OCI-LY7 (cell line): ENCODE data around the gene MTHFD1L. TPM values are rescaled to one million over a fixed set of nuclear protein-coding genes. Genes with fewer than 3 reads are reported as not detected.
"Not testable (repeated sequence)": the region's sequence is repeated elsewhere in the genome, so short reads cannot be mapped to it uniquely, and the experiment has no call there.

ENCODE experiments used
- BruUV-seq: library from RNA; stranded (reverse); fragments of 400-500 nt; replicated peaks from 2 replicates; lab custom pipeline; 2021; lab: Mats Ljungman, UMichigan
- CTCF ChIA-PET: fragments of 300-600 bp; sonication (Branson Sonifier 250); formaldehyde crosslinking; loops from one replicate; lab custom pipeline; 2022; ENCODE audit warnings: antibody characterized with exemption; ENCODE audit not compliant: unreplicated experiment; lab: Charles Lee
- POLR2A ChIA-PET: fragments of 300-600 bp; sonication (Branson Sonifier 250); formaldehyde crosslinking; loops from one replicate; lab custom pipeline; 2022; ENCODE audit warnings: antibody characterized with exemption; lab: Charles Lee
- DNase-seq: peaks from one replicate; pipeline ENCODE4 v3.0.0-alpha.2; 2015; ENCODE audit warnings: low spot score
- H2AFZ ChIP-seq: fragments of 200-600 bp; sonication (generic), shearing (Covaris generic); 2 replicates; pipeline ENCODE4 v1.6.1; 2014; ENCODE audit warnings: mild to moderate bottlenecking, antibody characterized with exemption, low read length, moderate library complexity
- H3K27ac ChIP-seq: fragments of 200-600 bp; sonication (generic); 2 replicates; pipeline ENCODE4 v1.5.1; 2014; ENCODE audit warnings: mixed run types, low read depth, mild to moderate bottlenecking, moderate library complexity, low read length, inconsistent platforms; ENCODE audit not compliant: poor library complexity, severe bottlenecking
- H3K36me3 ChIP-seq: fragments of 200-600 bp; sonication (generic); 2 replicates; pipeline ENCODE4 v1.6.1; 2014; ENCODE audit warnings: mild to moderate bottlenecking, antibody characterized with exemption, low read length, moderate library complexity, mixed read lengths; ENCODE audit not compliant: insufficient read depth
- H3K4me1 ChIP-seq: fragments of 200-600 bp; sonication (generic); 2 replicates; pipeline ENCODE4 v1.5.1; 2014; ENCODE audit warnings: mild to moderate bottlenecking, low read length; ENCODE audit not compliant: insufficient read depth, poor library complexity, severe bottlenecking
- H3K4me2 ChIP-seq: fragments of 200-600 bp; sonication (generic); 2 replicates; pipeline ENCODE4 v1.6.1; 2014; ENCODE audit warnings: mild to moderate bottlenecking, low read length
- H3K4me3 ChIP-seq: fragments of 200-600 bp; sonication (generic); 2 replicates; pipeline ENCODE4 v1.5.1; 2014; ENCODE audit warnings: mild to moderate bottlenecking, low read depth, low read length; ENCODE audit not compliant: poor library complexity, severe bottlenecking
- H3K79me2 ChIP-seq: fragments of 200-600 bp; sonication (generic); 2 replicates; pipeline ENCODE4 v1.6.1; 2016; ENCODE audit warnings: low read depth, mild to moderate bottlenecking, low read length, moderate library complexity, mixed read lengths; ENCODE audit not compliant: insufficient read depth
- H3K9me2 ChIP-seq: fragments of 200-600 bp; sonication (generic); 2 replicates; pipeline ENCODE4 v1.6.1; 2016; ENCODE audit warnings: mild to moderate bottlenecking, low read length, mixed read lengths; ENCODE audit not compliant: insufficient read depth
- H3K9me3 ChIP-seq: fragments of 200-600 bp; sonication (generic); 2 replicates; pipeline ENCODE4 v1.6.1; 2014; ENCODE audit warnings: mild to moderate bottlenecking, mixed run types, low read length, mixed read lengths
- H4K20me1 ChIP-seq: fragments of 200-600 bp; sonication (generic); 2 replicates; pipeline ENCODE4 v1.6.1; 2014; ENCODE audit warnings: mild to moderate bottlenecking, antibody characterized with exemption, low read length, moderate library complexity, mixed read lengths; ENCODE audit not compliant: insufficient read depth
- EZH2phosphoT487 ChIP-seq: fragments of 200-600 bp; sonication (generic); IDR thresholded peaks from 2 replicates; pipeline ENCODE4 v1.6.1; 2018; ENCODE audit warnings: low read depth, borderline replicate concordance, mild to moderate bottlenecking, mixed run types, antibody characterized with exemption, low read length, moderate library complexity, mixed read lengths
- intact Hi-C: fragments of 100-400 bp; cut with micrococcal nuclease; formaldehyde crosslinking; loops from one replicate; pipeline ENCODE4 v1.10.0; 2022; ENCODE audit not compliant: unreplicated experiment
- total RNA-seq, 2 experiments: library from RNA; depleted of rRNA in 1 of 2; stranded (reverse); fragments of >200 nt in 1 of 2; shearing (Covaris generic) in 1 of 2; gene quantifications; 2 replicates each; pipeline ENCODE4 v1.2.3, GENCODE V29; 2014 to 2022
- TF ChIP-seq, protein P1 (sequence below): fragments of 200-600 bp; sonication (generic); conservative IDR thresholded peaks from 2 replicates; pipeline ENCODE4 v1.5.1; 2014; ENCODE audit warnings: mild to moderate bottlenecking, antibody characterized with exemption, low read length, moderate library complexity, mixed read lengths

Gene MTHFD1L
- total RNA-seq, 2 experiments from 2014 or later: 68.4 to 144 TPM

DNA sequence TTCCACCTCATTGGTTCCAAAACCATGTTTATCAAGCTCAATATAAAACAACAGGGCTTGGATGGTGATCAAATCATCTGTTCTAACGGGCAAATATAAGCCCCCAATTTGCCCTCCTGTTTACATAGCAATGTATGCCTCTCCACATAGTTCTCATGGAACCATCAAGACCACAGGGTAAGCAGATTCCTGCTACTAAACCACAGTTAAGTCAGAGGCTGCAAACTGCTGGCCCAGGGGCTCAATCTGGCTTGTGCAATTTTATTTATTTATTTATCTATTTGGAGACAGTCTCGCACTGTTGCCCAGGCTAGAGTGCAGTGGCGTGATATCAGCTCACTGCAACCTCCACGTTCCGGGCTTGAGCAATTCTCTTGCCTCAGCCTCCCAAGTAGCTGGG is 18.9 kb upstream of the MTHFD1L start:
- Histone ChIP-seq H4K20me1 (no peaks in the 10 kb centered on the region), H3K27ac (no peak overlapping the region), H3K9me3 (no peaks in the 10 kb centered on the region), H3K4me3 (no peak overlapping the region), H3K79me2 (no peaks in the 10 kb centered on the region), H2AFZ (no peak overlapping the region), H3K4me1 (no peaks in the 10 kb centered on the region), H3K36me3 (no peaks in the 10 kb centered on the region), H3K9me2 (no peaks in the 10 kb centered on the region), H3K4me2 (no peak overlapping the region)
- no peak for DNase-seq
- no TSS peak for BruUV-seq
- POLR2A ChIA-PET: interaction anchor here (1.3 kb wide), 1 partner anchor 431 kb away, joined by 3 read pairs; no protein-coding TSS in a partner anchor
- TF ChIP-seq EZH2phosphoT487: no peak
- TF ChIP-seq, protein P1, sequence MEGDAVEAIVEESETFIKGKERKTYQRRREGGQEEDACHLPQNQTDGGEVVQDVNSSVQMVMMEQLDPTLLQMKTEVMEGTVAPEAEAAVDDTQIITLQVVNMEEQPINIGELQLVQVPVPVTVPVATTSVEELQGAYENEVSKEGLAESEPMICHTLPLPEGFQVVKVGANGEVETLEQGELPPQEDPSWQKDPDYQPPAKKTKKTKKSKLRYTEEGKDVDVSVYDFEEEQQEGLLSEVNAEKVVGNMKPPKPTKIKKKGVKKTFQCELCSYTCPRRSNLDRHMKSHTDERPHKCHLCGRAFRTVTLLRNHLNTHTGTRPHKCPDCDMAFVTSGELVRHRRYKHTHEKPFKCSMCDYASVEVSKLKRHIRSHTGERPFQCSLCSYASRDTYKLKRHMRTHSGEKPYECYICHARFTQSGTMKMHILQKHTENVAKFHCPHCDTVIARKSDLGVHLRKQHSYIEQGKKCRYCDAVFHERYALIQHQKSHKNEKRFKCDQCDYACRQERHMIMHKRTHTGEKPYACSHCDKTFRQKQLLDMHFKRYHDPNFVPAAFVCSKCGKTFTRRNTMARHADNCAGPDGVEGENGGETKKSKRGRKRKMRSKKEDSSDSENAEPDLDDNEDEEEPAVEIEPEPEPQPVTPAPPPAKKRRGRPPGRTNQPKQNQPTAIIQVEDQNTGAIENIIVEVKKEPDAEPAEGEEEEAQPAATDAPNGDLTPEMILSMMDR: no peak
- CTCF ChIA-PET: interaction anchor here (0.5 kb wide), 1 partner anchor 471 kb away, joined by 3 read pairs; no protein-coding TSS in a partner anchor
- intact Hi-C loops: loop anchor here (10.0 kb wide), 1 partner anchor 62 kb away; no protein-coding TSS in a partner anchor

DNA sequence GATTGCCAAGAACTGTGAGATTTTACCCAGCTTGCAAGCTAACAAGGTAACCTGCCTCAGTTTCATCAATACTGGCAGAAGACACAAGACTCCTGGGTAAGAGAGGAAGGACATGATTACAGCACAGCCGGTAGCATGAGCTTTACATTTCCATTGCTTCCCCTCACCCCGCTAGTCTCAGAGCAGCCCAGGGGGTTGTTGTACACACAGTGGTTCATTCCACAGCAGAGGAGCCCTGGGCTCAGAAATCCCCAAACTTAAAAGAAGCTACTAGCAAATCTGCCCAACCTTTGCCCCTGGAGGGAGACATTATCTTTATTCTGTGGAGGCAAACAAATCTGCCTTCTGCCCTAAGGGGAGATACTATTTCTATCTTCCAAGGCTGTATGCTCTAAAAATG is 17.1 kb upstream of the MTHFD1L start:
- Histone ChIP-seq H2AFZ (no peak overlapping the region), H3K36me3 (no peaks in the 10 kb centered on the region), H3K4me2 (no peak overlapping the region), H3K79me2 (no peaks in the 10 kb centered on the region), H3K9me3 (no peaks in the 10 kb centered on the region), H3K27ac (no peak overlapping the region), H3K4me1 (no peaks in the 10 kb centered on the region), H3K4me3 (no peak overlapping the region), H4K20me1 (no peaks in the 10 kb centered on the region), H3K9me2 (no peaks in the 10 kb centered on the region)
- intact Hi-C loops: loop anchor here (10.0 kb wide), 1 partner anchor 64 kb away; no protein-coding TSS in a partner anchor
- BruUV-seq: no TSS peak
- ChIA-PET CTCF (interaction anchor here (1.1 kb wide), 1 partner anchor 16 kb away, joined by 3 read pairs; no protein-coding TSS in a partner anchor), POLR2A (no interaction called here)
- no peak for DNase-seq
- TF ChIP-seq, protein P1: no peak
- no peak for TF ChIP-seq EZH2phosphoT487

DNA sequence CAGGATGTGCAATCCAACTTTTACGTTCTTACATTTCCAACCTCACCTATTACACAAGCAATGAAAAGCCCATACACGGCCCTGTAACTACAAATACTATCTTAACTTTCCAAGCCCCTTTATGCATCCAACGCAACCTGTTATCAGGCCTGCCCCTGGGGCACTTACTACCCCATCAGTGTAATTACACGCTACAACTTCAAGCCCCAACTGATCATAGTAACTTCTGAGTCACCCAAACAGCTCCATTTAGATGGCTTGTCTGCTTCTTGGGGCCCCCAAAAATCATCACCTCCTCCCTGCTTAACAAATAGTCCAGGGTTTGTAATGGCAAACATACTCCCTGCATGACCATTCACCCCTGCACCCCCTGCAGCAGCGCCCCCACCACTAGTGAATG is 11.1 kb upstream of the MTHFD1L start:
- H2AFZ ChIP-seq, H3K36me3 ChIP-seq, H3K9me3 ChIP-seq, DNase-seq, H3K27ac ChIP-seq, H3K4me2 ChIP-seq, intact Hi-C loops, CTCF ChIA-PET, BruUV-seq, H3K9me2 ChIP-seq, H3K79me2 ChIP-seq, POLR2A ChIA-PET, H4K20me1 ChIP-seq, H3K4me1 ChIP-seq, H3K4me3 ChIP-seq: not testable (repeated sequence)

DNA sequence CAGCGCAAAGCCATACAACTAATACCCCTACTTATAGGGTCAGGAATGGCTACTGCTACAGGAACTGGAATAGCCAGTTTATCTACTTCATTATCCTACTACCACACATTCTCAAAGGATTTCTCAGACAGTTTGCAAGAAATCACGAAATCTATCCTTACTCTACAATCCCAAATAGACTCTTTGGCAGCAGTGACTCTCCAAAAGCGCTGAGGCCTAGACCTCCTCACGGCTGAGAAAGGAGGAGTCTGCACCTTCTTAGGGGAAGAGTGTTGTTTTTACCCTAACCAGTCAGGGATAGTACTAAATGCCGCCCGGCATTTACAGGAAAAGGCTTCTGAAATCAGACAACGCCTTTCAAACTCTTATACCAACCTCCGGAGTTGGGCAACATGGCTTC is 10.3 kb upstream of the MTHFD1L start:
- not testable (repeated sequence) for H3K4me2 ChIP-seq

More for the DNA sequence above, 10.3 kb upstream of the MTHFD1L start:
- H3K9me3 ChIP-seq, H3K4me3 ChIP-seq, POLR2A ChIA-PET, H3K79me2 ChIP-seq, BruUV-seq, H3K9me2 ChIP-seq, H2AFZ ChIP-seq, H3K4me1 ChIP-seq, CTCF ChIA-PET, H4K20me1 ChIP-seq, H3K36me3 ChIP-seq, DNase-seq, intact Hi-C loops, H3K27ac ChIP-seq: not testable (repeated sequence)
